HG03439 (cell line): ENCODE results near the gene KLF11.
"Not testable (repeated sequence)": the region's sequence is repeated elsewhere in the genome, so short reads cannot be mapped to it uniquely, and the experiment has no call there.

Source experiments
- ATAC-seq: cut with Tn5 transposase; IDR thresholded peaks from one replicate; pipeline ENCODE4 v1.9.1; 2021; ENCODE audit warnings: mild to moderate bottlenecking, moderate library complexity; ENCODE audit not compliant: unreplicated experiment

KLF11 gene

DNA sequence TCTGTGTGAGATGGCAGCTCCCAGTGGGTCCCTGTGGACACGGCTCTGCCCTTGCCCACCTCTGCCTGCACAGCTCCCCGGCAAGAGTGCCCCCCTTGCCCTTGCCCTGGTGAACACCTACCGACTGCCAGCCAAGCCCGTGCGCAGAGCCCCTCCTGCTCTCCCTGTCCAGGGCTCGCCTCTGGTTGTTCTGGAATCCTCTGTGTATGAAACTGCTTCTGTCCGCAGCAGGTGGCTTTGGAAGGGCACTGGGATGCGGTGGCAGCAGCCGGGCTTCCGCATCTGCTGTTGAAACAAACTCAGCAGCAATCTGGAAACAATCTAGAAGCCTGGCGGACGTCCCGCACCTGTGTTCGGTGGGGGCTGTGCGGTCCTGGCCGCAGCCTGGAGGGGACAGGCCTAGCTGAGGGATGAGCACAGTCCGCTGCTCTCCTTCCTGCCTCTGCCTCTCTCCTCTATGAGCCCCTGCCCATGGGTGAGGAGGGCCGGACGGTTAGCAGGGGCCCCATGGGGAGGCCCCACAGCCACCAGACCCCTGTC is 34.0 kb upstream of the KLF11 start:
- ATAC-seq = no peak

- no peak for ATAC-seq
These were observed 33.3 kb upstream of the KLF11 start for GRCh38 chr2:10009811-10010781.

DNA sequence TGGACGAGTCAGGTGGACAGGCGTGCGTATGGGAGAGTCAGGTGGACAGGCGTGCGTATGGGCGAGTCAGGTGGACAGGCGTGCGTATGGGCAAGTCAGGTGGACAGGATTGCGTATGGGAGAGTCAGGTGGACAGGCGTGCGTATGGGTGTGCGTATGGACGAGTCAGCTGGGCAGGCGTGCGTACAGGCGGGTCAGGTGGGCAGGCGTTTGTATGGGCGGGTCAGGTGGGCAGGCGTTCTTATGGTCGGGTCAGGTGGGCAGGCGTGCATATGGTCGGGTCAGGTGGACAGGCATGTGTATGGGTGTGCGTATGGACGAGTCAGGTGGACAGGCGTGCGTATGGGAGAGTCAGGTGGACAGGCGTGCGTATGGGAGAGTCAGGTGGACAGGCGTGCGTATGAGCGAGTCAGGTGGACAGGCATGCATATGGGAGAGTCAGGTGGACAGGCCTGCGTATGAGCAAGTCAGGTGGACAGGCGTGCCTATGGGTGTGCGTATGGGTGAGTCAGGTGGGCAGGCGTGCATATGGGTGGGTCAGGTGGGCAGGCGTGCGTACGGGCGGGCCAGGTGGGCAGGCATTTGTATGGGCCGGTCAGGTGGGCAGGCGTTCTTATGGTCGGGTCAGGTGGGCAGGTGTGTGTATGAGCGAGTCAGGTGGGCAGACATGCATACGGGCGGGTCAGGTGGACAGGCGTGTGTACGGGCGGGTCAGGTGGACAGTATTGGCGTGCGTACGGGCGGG is 32.3 kb upstream of the KLF11 start:
- not testable (repeated sequence) for ATAC-seq

DNA sequence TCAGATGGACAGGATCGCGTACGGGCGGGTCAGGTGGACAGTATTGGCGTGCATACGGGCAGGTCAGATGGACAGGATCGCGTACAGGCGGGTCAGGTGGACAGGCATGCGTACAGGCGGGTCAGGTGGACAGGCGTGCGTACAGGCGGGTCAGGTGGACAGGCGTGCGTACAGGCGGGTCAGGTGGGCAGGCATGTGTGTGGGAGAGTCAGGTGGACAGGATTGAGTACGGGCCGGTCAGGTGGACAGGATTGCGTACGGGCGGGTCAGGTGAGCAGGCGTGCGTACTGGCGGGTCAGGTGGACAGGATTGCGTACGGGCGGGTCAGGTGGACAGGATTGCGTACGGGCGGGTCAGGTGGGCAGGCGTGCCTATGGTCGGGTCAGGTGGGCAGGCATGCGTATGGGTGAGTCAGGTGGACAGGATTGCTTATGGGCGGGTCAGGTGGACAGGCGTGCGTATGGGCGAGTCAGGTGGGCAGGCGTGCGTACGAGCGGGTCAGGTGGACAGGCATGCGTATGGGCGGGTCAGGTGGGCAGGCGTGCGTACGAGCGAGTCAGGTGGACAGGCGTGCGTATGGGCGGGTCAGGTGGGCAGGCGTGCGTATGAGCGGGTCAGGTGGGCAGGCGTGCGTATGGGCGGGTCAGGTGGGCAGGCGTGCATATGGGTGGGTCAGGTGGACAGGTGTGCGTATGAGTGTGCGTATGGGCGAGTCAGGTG is 31.6 kb upstream of the KLF11 start:
- ATAC-seq = not testable (repeated sequence)

- ATAC-seq = not testable (repeated sequence)
These were observed 30.9 kb upstream of the KLF11 start for GRCh38 chr2:10012366-10012962.

GRCh38 chr2:10012963-10013461 is 30.3 kb upstream of the KLF11 start:
- no peak for ATAC-seq

GRCh38 chr2:10013651-10014417 is 29.5 kb upstream of the KLF11 start:
- not testable (repeated sequence) for ATAC-seq

- ATAC-seq = no peak
These were observed 28.7 kb upstream of the KLF11 start for GRCh38 chr2:10014418-10015190.

- ATAC-seq = not testable (repeated sequence)
These were observed 27.9 kb upstream of the KLF11 start for GRCh38 chr2:10015376-10015989.

DNA sequence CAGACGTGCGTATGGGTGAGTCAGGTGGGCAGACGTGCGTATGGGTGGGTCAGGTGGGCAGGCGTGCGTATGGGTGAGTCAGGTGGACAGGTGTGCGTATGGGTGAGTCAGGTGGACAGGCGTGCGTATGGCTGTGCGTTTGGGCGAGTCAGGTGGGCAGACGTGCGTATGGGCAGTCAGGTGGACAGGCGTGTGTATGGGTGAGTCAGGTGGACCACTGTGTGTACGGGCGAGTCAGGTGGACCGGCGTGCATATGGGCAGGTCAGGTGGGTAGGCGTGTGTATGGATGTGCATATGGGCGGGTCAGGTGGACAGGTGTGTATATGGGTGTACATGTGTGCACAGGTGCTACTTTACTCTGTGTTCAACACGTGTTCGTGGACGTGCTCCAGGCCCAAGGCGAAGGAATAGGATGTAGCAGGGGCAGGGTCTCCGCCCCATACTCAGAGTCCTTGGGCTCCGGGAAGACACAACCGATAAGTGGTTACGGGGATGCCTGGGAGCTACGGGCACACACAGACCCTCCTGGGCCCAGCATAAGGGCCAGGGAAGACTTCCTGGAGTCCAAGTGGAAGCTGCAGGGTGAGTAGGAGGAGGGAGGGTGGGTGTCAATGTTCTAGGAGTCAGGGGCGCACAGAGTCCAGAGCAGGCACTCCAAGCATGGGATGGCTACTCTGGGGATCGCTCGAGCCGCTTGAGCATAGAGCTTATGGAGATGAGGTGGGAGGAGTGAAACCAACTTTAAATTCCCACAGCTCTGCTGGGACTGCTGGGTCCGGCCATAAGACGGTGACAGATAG is 27.1 kb upstream of the KLF11 start:
- ATAC-seq = no peak

- ATAC-seq = no peak
These were observed 26.5 kb upstream of the KLF11 start for GRCh38 chr2:10016802-10017258.

GRCh38 chr2:10017313-10017941 is 25.9 kb upstream of the KLF11 start:
- ATAC-seq = no peak

DNA sequence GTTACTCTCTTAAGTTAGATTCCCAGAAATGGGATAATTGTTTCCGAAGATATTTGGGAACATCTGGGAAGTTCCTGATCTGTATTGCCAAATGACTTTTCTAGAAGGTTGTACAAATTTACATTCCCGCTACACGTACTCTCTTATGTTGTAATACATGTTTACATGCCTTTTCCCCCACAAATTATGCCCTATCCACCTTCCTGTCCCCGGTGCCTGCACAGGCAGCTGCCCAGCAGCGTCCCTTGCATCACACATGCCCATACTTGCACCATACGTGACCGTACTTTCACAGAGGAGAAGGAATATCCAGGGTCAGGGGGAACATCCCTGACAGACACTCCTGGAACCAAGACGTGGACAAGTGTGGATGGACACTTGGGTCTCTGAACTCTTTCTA is 24.2 kb upstream of the KLF11 start:
- no peak for ATAC-seq

DNA sequence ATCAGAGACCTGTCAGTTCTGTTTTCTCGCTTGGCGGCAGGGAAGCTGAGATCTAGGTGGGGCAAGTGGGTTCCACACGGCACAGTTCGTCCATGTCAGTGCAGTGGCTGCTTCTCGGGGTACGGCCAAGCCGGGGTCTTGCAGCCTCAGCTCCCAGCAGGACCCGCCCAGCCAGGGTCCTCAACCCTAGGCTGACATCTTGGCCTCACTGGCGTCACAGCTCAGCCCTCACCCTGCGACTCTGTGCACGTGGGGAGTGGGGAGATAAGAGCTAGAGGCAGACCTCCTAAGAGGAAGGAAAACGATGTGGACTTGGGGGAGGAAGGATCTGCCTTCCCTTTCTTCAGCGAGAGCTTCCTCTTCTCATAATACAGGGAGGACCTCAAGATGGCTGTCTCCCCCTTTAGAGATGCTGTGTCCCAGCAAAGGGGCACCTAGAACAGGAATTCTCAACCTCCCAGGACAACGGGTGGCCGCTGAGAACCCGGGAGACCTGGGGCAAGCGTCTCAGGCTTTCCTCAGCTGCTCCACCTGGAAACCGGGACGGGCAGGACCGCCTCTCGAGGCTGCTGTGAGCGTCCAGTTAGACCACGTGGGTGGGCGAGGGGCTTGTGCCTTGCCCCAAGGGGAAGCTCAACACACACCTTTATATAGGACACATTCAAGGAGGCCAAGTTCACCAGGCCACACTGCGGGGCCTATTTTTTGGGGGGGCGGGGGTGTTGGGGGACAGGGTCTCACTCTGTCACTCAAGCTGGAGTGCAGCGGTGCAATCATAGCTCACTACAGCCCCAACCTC is 23.5 kb upstream of the KLF11 start:
- no peak for ATAC-seq

GRCh38 chr2:10022041-10022421 is 21.3 kb upstream of the KLF11 start:
- ATAC-seq = no peak

DNA sequence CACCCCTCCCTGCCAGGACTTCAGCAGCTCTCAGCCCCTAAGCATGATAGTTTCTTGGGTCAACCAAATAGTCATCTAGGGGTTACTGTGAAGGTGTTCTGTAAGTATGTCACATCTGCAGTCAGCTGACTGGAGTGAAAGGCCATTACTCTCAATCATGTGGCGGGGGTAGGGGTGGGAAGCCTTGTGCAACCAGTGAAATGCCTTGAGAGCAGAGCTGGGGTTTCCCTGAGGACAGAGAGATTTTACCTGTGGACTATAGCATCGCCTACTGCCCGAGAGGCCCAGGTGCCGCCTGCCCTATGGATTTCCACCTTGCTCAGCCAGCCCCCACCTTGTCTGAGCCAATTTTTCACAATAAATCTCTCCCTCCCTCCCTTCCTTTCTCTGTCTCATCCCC is 20.9 kb upstream of the KLF11 start:
- ATAC-seq = no peak
